ENCODE data around the gene RAB3B. TPM values are rescaled to one million over a fixed set of nuclear protein-coding genes. Genes with fewer than 3 reads are reported as not detected.
A peak's percentile ranks its signal among the peaks of the same experiment; 100 is the strongest.

The RAB3B gene
- total and polyA plus RNA-seq, 7 donors: under 0.01 to 0.04 TPM; not detected in 5

DNA sequence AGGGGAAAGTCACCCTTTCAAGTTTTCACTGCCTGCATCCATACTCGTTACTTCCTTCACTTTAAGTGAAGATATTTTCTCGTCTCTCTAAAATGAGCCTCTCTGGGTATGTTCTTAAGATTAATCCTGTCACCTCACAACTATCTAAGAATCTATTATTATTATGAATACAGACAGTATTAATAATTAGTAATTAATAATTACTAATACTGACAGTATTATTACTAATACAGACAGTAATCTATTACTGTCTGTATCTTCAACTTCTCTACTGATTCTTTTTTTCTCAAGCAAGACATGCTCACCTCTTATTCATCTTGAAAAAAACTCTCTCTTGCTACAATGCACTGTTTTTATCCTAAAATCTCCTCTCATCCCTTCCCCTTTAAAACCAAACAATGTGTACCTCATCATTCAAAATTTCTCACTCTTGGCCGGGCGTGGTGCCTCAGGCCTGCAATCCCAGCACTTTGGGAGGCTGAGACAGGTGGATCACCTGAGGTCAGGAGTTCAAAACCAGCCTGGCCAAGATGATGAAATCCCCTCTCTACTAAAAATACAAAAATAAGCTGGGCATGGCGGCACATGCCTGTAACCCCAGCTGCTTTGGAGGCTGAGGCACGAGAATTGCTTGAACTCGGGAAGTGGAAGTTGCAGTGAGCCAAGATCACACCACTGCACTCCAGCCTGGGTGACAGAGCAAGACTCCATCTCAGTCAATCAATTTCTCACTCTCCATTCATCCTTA lies 119.7 kb downstream of the RAB3B start:
- ATAC-seq: peak in 3 of 4 donors; percentile 56 to 71 (median 65)
- H3K27me3 ChIP-seq (ENCODE audit: insufficient read depth in 3 of 3, low read length in 2 of 3): no peaks in the 10 kb centered on the region
- DNase-seq: no peak
- H3K4me3 ChIP-seq: no peak overlapping the region
- peak overlapping the region; percentile 50 for H3K27ac ChIP-seq
- H3K9me3 ChIP-seq: no peaks in the 10 kb centered on the region
- intact Hi-C loops (cut with DNase I): no loop called here
- WGBS, 3 donors: 60 to 67% (median 61%) methylated on average over 7 of the region's 7 CpGs
- H3K4me1 ChIP-seq: peaks cover 40% of the 10 kb centered on the region
- no peak for TF ChIP-seq CTCF (IDR thresholded peaks at IDR 0.05)
- H3K36me3 ChIP-seq (ENCODE audit: insufficient read depth in 1 of 2, low read depth in 1 of 2): no peaks in the 10 kb centered on the region

GRCh38 chr1:51867479-51868232 lies 122.8 kb downstream of the RAB3B start:
- Histone ChIP-seq H3K27me3 (ENCODE audit: insufficient read depth in 3 of 3, low read length in 2 of 3) (no peaks in the 10 kb centered on the region), H3K4me1 (peaks cover 20% of the 10 kb centered on the region), H3K4me3 (no peak overlapping the region), H3K36me3 (ENCODE audit: insufficient read depth in 1 of 2, low read depth in 1 of 2) (no peaks in the 10 kb centered on the region), H3K9me3 (no peaks in the 10 kb centered on the region), H3K27ac (no peak overlapping the region)
- TF ChIP-seq CTCF (IDR thresholded peaks at IDR 0.05): no peak
- WGBS, 3 donors: 92 to 94% (median 93%) methylated on average over 4 of the region's 4 CpGs
- DNase-seq: no peak
- intact Hi-C loops (cut with DNase I): no loop called here
- no peak for ATAC-seq

- Histone ChIP-seq H3K9me3 (no peaks in the 10 kb centered on the region), H3K36me3 (ENCODE audit: insufficient read depth in 1 of 2, low read depth in 1 of 2) (no peaks in the 10 kb centered on the region), H3K27ac (no peak overlapping the region), H3K4me1 (peaks cover 34% of the 10 kb centered on the region), H3K4me3 (no peak overlapping the region), H3K27me3 (ENCODE audit: insufficient read depth in 3 of 3, low read length in 2 of 3) (no peaks in the 10 kb centered on the region)
- no peak for TF ChIP-seq CTCF (IDR thresholded peaks at IDR 0.05)
- ATAC-seq: no peak
- 82 to 99% (median 87%) methylated on average over 2 of the region's 2 CpGs for WGBS, 3 donors
- intact Hi-C loops (cut with DNase I): no loop called here
- no peak for DNase-seq
Observed at GRCh38 chr1:51863384-51863783, 127.1 kb downstream of the RAB3B start.

- no peak for TF ChIP-seq CTCF (IDR thresholded peaks at IDR 0.05)
- DNase-seq (no peak), ATAC-seq (no peak)
- Histone ChIP-seq H3K27ac (no peak overlapping the region), H3K36me3 (ENCODE audit: insufficient read depth in 1 of 2, low read depth in 1 of 2) (no peaks in the 10 kb centered on the region), H3K27me3 (ENCODE audit: insufficient read depth in 3 of 3, low read length in 2 of 3) (no peaks in the 10 kb centered on the region), H3K4me1 (peaks cover 34% of the 10 kb centered on the region), H3K9me3 (no peaks in the 10 kb centered on the region), H3K4me3 (no peak overlapping the region)
- intact Hi-C loops (cut with DNase I): no loop called here
- WGBS, 3 donors: 87 to 93% (median 92%) methylated on average over 5 of the region's 5 CpGs
Observed at GRCh38 chr1:51861669-51862068, 128.8 kb downstream of the RAB3B start.
